Measurements from ENCODE around the gene PSIP1. TPM values are rescaled to one million over a fixed set of nuclear protein-coding genes. Genes with fewer than 3 reads are reported as not detected.
A peak's percentile ranks its signal among the peaks of the same experiment; 100 is the strongest.
"Not testable (repeated sequence)": the region's sequence is repeated elsewhere in the genome, so short reads cannot be mapped to it uniquely, and the experiment has no call there.

PSIP1 gene
- total RNA-seq, 2 experiments from 2014 or later: 146 to 151 TPM

GRCh38 chr9:15441841-15442240 is 68.9 kb downstream of the PSIP1 start:
- CTCF ChIA-PET (ENCODE audit: unreplicated experiment); H3K4me2 ChIP-seq (ENCODE audit: low read length); H3K9me2 ChIP-seq (ENCODE audit: insufficient read depth, low read length); H3K4me1 ChIP-seq (ENCODE audit: insufficient read depth, low read length, poor library complexity, severe bottlenecking); H3K27ac ChIP-seq (ENCODE audit: low read depth, low read length, poor library complexity, severe bottlenecking); DNase-seq (ENCODE audit: low spot score); H2AFZ ChIP-seq (ENCODE audit: low read length); H3K4me3 ChIP-seq (ENCODE audit: low read depth, low read length, poor library complexity, severe bottlenecking); intact Hi-C loops (cut with micrococcal nuclease; ENCODE audit: unreplicated experiment); POLR2A ChIA-PET; BruUV-seq (replicated peaks); H4K20me1 ChIP-seq (ENCODE audit: insufficient read depth, low read length): not testable (repeated sequence)
- H3K9me3 ChIP-seq (ENCODE audit: low read length): peaks cover 15% of the 10 kb centered on the region
- H3K79me2 ChIP-seq (ENCODE audit: insufficient read depth, low read depth, low read length): peaks cover 31% of the 10 kb centered on the region
- H3K36me3 ChIP-seq (ENCODE audit: insufficient read depth, low read length): peaks cover 94% of the 10 kb centered on the region

DNA sequence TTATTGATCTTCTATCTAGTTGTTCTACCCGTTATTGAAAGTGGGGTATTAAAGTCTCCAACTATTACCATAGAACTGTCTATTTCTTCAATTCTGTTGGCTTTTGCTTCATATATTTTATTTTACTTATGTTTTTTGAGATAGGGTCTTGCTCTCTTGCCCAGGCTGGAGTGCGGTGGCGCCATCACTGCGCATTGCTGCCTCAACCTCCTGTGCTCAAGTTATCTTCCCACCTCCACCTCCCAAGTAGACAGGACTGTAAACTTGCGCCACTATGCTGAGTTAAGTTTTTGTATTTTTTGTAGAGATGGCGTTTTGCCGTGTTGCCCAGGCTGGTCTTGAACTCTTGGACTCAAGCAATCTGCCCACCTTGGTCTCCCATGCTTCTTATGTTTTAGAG is 71.9 kb downstream of the PSIP1 start:
- Histone ChIP-seq H3K4me2 (ENCODE audit: low read length) (no peak overlapping the region), H3K36me3 (ENCODE audit: insufficient read depth, low read length) (peaks cover 92% of the 10 kb centered on the region), H3K79me2 (ENCODE audit: insufficient read depth, low read depth, low read length) (peaks cover 37% of the 10 kb centered on the region), H3K27ac (ENCODE audit: low read depth, low read length, poor library complexity, severe bottlenecking) (no peak overlapping the region), H3K4me3 (ENCODE audit: low read depth, low read length, poor library complexity, severe bottlenecking) (no peak overlapping the region), H3K9me3 (ENCODE audit: low read length) (peaks cover 15% of the 10 kb centered on the region), H4K20me1 (ENCODE audit: insufficient read depth, low read length) (no peaks in the 10 kb centered on the region), H2AFZ (ENCODE audit: low read length) (no peak overlapping the region), H3K9me2 (ENCODE audit: insufficient read depth, low read length) (no peaks in the 10 kb centered on the region), H3K4me1 (ENCODE audit: insufficient read depth, low read length, poor library complexity, severe bottlenecking) (no peaks in the 10 kb centered on the region)
- POLR2A ChIA-PET: interaction anchor here (0.7 kb wide), 1 partner anchor 97 kb away, joined by 3 read pairs; no protein-coding TSS in a partner anchor
- DNase-seq (ENCODE audit: low spot score): no peak
- intact Hi-C loops (cut with micrococcal nuclease; ENCODE audit: unreplicated experiment): no loop called here
- BruUV-seq (replicated peaks): TSS peak; percentile 27
- no peak for TF ChIP-seq CTCF (conservative IDR thresholded peaks at IDR 0.05; ENCODE audit: low read length)
- TF ChIP-seq EZH2phosphoT487 (IDR thresholded peaks at IDR 0.05; ENCODE audit: borderline replicate concordance, low read depth, low read length): no peak
- CTCF ChIA-PET (ENCODE audit: unreplicated experiment): no interaction called here

DNA sequence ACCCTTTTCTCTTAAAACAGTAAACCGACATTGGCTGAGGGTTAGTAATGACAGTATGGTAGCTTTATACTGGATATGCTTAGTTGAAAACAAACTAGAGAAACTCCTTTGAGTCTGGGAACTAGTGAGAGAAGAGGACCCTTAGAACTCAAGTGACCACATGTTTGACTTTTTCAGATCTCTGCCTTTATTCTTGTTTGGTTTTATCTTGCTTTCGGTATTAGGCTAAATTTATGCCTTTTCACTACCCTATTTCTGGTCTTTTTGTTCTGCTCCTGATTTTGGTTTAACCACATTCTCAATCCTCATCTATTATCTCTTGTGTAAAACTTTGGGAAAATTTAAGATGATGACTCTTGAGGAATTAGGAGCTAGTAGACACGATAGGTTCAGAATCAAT is 77.1 kb downstream of the PSIP1 start:
- DNase-seq (ENCODE audit: low spot score): no peak
- H4K20me1 ChIP-seq (ENCODE audit: insufficient read depth, low read length): no peaks in the 10 kb centered on the region; the same call in 1 of the 2 replicates
- no peak overlapping the region for H3K4me3 ChIP-seq (ENCODE audit: low read depth, low read length, poor library complexity, severe bottlenecking)
- intact Hi-C loops (cut with micrococcal nuclease; ENCODE audit: unreplicated experiment): no loop called here
- no peak overlapping the region for H3K27ac ChIP-seq (ENCODE audit: low read depth, low read length, poor library complexity, severe bottlenecking)
- TF ChIP-seq EZH2phosphoT487 (IDR thresholded peaks at IDR 0.05; ENCODE audit: borderline replicate concordance, low read depth, low read length) (no peak), CTCF (conservative IDR thresholded peaks at IDR 0.05; ENCODE audit: low read length) (no peak)
- H3K36me3 ChIP-seq (ENCODE audit: insufficient read depth, low read length): peaks cover 95% of the 10 kb centered on the region
- no TSS peak for BruUV-seq (replicated peaks)
- no peaks in the 10 kb centered on the region for H3K9me2 ChIP-seq (ENCODE audit: insufficient read depth, low read length)
- H3K79me2 ChIP-seq (ENCODE audit: insufficient read depth, low read depth, low read length): peaks cover 64% of the 10 kb centered on the region
- no peak overlapping the region for H2AFZ ChIP-seq (ENCODE audit: low read length)
- peaks cover 4% of the 10 kb centered on the region for H3K4me1 ChIP-seq (ENCODE audit: insufficient read depth, low read length, poor library complexity, severe bottlenecking)
- ChIA-PET CTCF (ENCODE audit: unreplicated experiment) (no interaction called here), POLR2A (interaction anchor here (0.7 kb wide), 1 partner anchor 189 kb away, joined by 3 read pairs; no protein-coding TSS in a partner anchor)
- no peak overlapping the region for H3K4me2 ChIP-seq (ENCODE audit: low read length)
- 0 out of 2 replicates have a peak, but pooled peaks cover 1% of the 10 kb centered on the region for H3K9me3 ChIP-seq (ENCODE audit: low read length)
